Dermis blood vessel endothelial cell (primary cell): ENCODE results near the gene TSPOAP1. TPM values are rescaled to one million over a fixed set of nuclear protein-coding genes. Genes with fewer than 3 reads are reported as not detected.
"Not testable (repeated sequence)": the region's sequence is repeated elsewhere in the genome, so short reads cannot be mapped to it uniquely, and the experiment has no call there.

ENCODE experiments used
- DNase-seq: peaks from one replicate; pipeline ENCODE4 v3.0.0; 2010
- total RNA-seq: library from RNA; depleted of rRNA; stranded (reverse); fragments of >200 nt; gene quantifications from 2 replicates; pipeline ENCODE4 v1.2.3, GENCODE V29; 2014

The TSPOAP1 gene
- total RNA-seq, 1 donor from 2014 or later = under 0.01 TPM

DNA sequence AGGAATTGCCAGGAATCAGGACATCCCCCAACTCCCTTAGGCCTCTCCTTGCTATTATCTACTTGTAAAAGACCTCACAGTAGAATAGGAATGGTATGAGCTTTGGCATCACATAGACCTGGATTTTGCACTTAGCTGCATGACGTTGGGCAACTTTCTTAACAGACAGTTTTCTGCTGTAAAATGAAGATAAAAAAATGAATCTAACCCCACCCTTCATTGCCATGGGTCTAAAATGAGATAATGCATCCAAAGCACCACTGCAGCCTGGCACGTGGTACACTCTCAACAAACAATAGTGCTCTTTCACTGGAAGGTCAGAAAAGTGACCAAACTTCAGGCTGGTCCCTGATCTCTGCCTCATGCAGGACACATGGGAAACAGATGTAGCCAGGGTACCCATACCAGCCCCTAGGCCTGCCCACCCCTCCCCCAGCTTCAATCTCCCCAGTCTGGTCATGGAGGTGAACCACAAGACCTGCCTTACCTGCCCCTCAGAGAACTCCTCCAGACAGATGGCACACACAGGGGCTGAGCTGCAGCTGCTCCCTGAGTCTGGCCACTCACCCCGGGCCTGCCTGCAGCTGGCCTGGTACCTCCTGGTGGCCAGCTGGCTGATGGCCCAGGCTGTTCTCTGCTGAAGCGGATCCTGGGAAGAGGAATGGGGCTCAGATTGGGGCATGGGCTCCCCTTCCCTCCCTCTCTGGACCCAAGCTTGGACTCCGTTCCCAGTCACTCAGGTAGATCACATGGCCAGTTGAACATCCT, 31.9 kb upstream of the TSPOAP1 start:
- DNase-seq = no peak

DNA sequence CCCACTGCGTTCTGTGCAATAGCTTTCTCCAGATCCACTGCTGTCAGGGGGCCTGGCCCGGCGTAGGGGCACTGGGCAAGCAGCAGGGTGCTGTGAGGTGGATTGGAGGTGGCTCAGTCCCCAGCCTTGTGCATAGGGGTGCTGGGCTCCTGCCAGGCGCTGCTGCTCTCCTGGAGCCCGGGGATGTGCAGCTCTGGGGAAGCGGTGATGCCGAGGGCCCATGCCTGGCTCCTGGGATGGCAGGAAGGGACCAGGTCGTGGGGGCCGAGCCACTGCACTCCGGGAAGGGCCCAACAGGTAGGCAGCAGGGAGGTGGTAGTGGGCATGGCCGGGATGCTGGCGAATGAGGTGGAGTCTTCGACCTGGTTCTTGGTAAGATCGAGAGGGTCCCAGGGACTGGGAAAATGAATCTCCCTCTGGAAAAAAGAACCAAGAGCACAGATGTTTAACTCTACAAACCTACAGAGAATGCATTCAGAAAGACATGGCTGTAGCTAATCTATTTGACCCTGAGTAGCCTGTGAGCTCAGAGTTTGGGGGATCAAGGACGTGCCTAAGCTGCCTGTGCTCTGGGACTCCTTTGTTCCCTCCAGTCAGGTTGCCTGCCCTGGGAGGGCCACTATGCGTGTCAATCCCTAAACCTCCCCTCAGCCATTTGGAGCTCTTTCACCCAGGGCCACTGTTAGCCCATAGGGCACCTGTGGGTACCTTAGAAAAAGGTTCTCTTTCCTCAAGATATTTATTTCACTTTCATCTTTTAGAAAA, 30.0 kb upstream of the TSPOAP1 start:
- DNase-seq = no peak

DNA sequence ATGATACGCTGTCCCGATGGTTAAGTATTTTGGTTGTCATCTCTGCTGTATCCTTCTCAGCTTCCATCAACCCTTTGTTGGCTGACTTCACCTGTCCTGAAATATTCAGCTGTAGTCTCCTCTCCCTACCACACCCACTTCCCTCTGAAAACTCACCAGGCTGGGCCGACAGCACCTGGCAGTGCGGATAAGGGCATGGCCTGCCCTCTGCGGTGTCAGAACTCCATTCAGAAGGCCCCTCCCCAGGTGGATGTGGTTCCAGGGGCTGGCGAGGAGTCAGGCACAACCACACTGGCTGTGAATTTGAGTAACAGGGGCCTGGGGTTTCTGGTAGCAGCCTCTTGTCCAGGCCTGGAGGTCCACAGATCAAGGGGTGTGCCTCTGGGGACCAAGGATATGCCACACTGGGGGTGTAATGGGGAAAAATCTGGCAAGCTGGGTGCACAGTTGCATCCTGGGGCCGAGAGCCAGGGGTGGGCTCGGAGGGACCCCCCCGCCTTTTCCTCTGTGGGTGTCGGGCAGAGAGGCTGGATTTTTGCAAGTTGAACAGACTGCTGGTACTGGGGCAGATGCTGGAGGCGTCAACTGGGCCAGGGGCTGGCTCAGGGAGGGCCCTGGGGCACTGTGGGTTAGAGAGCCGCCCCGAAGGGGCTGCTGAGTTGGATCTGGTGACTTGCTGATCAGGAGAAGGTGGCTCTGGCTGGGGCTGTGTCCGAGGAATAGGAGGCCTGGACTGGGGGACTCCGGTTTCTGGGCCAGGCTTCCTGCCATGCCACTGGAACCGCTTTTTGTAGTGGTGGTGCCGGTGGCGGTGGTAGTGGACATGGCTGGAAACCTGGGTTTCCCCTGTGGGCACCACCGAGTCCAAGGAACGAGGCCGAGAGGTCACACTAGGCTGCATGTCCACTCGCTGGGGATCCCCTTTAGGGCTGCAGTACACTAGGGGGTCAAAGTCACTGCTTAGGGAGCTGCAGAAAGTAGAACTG, 29.0 kb upstream of the TSPOAP1 start:
- DNase-seq = no peak

DNA sequence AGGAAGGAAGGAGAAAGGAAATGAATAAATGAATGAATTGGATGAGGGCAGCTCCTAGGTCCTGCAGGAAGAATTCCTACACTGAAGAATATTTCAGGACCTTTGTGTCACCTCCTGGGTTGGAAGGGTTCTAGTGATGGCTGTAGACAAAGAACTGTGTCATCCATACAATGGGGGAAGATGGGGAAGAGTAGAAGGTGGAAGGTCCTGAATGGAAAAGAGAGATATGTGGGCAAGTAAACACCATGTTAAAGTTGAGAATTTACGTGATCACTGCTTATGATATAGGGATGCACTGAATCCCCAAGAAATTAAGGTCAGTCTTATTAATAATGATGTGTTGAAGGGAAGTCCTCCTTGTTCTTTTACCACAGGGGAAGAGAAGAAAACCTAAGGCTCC, 27.6 kb upstream of the TSPOAP1 start:
- no peak for DNase-seq

DNA sequence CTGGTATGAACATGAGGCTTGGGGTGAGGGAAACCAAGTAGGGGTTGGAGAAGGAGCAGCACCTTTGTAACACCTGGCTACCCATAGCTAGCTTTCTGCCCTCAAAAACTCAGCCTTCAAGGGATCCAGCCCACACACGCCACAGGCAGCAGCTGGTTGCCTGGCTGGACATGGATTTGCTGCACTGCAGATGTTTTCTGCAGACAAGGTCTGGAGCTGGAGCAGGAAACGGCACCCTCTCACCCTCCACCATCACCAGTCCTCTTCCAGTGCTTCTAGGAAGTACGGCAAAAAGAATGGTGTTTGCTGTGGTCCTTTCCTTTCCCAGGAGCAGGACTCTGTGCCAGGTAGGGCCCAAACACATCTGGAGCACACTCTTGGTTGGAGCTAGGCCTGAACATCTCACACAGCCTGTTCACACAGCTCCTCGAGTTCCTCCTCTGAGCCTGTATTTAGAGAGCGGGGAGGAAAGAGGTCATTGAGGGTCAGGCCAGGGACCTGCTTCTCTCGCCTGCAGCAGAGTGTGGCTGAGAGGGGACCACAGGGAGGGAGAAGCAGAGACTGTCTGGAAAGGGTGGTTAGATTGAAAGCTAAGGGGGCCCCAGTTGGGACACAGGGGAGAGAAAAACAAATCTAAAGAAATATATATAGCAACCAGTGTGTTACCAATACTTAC, 26.1 kb upstream of the TSPOAP1 start:
- DNase-seq = no peak

DNA sequence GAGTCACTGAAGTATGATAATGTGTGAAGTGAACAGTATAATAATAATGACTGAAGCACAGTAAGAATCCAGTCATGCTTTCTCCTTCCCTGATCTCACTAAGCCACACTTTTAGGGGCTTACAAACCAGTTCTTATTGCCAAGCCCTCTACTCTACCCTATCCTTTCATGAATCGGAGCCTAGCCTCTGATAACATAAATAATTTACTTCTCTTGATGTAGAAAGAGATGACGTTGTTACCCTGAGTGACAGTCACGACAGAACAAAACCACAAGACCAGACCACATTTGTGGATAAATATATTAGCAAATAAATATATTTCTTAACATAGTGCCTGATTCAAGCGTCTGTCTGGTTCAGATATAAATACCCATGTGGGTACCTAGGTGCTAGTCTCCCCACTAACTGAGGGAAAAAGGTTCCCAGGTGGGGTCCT, 24.8 kb upstream of the TSPOAP1 start:
- no peak for DNase-seq

DNA sequence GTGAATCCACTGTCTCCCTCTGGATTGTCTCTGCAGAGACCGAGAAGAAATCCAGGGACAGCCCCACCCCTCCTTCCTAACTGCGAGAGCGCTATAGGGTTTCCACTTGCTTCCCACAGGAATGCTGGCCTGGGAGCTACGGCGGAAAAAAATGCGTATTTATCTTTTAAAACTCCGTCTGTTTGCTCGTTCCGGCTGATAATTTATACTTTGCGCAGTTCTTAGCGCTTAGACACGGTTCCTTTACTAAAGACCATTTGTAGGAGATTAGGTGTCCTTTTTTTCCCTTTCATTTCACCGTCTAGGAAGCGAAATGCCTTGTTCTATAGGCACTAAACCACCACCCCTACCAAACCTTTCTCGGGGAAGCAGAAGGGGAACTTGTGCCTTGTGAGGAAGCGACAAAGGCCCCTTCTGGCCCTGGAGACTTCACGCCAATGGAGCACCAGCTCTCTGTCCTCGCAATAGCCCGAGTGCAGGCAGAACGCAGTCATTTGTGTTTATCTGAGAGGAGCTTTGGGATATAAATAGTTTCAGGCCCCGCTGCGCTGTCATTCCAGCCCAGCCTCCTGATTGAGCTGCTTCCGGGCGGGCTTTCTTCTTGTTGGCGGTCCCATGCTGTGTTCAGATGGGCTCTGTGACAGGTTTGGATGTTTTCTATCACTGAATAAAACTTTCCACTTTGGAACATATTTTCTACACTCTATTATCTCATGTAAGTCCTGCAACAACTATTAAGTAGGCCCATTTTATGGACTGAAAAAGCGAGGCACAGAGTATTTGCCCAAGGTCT, 24.2 kb upstream of the TSPOAP1 start:
- peak; percentile 48 for DNase-seq

DNA sequence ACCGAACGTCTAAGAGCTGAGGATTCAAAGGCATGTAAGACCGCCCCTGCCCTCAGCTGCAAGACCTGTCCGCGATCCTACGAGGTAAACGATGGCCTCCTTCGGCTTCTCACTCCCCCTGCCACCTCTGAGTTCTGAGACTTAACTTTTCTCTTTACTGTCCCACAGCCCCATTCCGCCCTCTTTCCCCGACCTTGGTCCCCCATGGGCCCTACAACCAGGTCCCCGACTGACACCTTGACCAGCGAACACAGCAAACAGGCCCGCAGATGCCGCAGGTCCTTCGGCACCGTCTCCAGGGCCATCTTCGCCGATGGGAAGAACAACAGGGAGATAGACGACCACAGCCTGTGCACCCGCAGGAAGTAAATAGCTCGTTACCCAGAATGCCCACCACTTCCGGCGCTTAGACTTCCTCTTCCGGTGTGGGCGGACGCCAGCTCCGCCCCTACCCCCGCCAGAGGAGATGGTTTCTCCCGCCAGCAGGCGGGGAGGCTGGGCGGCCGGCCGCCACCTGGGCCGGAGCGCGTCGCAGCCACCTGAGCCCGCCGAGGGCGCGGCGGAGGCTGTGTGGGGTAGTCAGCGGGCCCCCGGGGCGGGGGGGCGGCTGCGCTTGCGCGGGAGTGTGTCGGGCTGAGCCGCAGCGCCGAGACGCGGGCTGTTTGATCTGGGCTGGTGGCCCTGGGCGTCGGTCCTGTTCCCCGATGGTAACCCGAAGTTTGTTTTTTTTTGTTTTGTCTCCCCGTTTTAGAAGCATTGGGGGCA, 23.4 kb upstream of the TSPOAP1 start, which contains the start of gene SUPT4H1:
SUPT4H1 (minus strand) TSS at position 371 of the 765 bp plus-strand sequence; CDS start at position 305, 66 bp downstream.
- DNase-seq = peak; percentile 93

DNA sequence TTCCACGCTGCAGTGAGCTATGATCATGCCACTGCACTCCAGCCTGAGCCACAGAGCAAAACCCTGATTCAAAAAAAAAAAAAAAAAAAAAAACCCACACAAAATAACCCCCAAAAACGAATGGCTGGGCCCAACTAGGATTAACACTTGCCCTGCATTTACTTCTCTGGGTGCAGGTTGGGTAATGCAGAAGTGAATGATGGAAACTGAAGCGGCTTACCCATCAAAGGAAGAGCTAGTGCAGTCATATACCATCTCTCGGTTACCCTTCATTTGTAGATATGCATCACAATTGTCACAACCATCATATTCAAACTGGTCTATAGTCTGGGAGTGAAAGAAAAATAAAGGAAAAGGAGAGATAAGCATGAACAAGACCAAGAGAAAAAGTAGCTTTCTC, 22.6 kb upstream of the TSPOAP1 start:
- DNase-seq = no peak

DNA sequence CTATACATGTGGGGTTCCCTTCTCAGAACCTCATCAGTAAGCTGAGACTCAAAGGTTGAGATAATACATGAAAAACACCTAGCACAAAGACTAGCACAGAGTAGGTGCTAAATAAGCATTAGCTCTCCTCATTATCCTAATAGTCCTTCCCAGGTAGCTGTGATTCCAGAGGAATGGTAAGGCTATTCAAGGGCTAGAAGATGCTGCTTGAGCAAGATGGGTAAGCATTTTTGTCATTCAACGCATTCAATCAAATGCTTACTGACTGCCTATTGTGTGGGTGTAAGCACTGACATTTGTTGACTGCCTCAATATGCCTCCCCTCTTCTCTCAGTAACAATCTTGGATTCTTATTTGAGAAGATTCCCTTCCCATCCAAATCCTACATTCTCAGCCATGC, 19.4 kb upstream of the TSPOAP1 start:
- no peak for DNase-seq

DNA sequence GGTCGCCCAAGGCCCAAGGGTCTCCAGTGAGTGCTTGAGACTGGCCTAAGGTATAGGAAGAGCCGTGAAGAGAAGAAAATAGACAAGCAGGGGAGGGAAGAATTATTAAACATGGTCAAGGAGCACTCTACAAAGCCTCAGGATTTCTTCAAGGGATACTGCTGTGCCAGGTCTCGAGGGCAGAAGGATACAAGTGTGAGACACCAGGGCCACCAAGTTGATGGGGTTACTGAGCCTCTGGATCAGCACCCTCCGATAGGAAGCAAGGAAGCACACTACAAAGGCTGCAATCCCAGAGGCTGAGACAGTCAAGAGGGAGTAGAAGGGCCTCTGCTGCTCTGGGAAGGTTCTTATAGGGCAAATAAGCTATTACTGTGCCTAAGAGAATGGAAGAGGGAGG, 16.9 kb upstream of the TSPOAP1 start:
- DNase-seq = no peak

DNA sequence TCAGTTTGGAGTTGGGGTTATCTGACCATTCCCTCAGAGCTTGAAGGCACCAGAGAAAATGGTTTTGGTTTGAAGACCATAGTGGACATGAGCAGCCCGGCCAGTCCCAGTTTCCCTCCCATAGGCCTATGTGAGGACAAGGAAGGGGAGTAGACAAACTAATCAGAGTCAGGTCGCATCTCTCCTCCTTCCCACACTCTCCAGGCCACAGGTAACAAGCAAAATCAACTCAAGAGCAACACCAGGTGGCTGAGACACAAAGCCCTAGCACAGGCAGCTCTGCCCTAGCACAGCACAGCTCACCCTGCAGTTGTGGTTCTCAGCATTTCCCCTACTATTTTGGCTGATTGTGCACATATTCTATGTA, 16.2 kb upstream of the TSPOAP1 start:
- DNase-seq = no peak

DNA sequence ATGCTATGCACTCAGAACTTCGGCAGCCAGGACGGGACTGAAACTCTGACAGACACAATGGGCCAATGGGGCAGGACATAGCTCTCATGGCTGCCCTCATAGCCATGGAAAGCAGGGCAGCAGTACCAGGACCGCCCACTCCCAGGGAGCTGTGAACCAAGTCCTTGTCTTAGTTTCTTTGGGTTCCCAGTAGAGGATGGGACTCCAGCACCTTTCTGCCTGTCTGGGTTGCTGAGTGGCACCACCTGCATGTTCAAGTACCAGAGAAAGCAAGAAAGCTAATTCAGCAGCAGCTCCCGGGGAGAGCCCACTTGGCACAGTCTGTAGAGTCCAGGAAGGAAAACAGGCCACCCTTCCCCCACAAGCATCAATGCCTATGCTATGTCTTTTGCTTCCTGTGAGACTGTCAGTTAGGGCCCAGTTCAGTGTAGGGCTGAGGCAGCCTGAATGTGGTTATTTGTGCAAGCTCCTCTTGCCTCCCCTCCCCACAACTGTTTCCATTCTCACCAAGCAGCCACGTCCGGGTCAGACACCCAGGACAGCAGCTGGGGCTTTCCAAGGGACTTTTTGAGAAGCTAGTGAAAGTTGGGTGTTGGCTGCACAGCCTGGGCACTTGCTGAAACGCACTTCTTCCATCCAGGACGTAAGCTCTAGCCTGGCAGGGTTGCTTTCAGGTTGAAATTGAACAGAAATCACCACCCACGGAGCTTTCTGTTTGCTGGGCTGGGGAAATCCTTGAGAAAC, 15.6 kb upstream of the TSPOAP1 start:
- DNase-seq = peak; percentile 45

DNA sequence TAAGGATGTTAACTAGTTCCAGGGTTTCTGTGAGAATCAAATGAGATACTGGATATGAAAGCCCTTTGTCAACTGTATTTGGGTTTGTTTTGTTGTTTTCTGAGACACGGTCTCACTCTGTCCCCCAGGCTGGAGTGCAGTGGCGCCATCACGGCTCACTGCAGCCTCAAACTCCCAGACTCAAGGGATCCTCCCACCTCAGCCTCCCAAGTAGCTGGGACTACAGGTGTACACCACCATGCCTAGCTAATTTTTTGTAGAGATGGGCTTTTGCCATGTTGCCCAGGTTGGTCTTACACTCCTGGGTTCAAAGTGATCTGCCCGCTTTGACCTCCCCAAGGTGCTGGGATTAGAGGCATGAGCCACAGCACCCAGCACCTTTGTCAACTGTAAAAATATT, 14.5 kb upstream of the TSPOAP1 start:
- DNase-seq = no peak

DNA sequence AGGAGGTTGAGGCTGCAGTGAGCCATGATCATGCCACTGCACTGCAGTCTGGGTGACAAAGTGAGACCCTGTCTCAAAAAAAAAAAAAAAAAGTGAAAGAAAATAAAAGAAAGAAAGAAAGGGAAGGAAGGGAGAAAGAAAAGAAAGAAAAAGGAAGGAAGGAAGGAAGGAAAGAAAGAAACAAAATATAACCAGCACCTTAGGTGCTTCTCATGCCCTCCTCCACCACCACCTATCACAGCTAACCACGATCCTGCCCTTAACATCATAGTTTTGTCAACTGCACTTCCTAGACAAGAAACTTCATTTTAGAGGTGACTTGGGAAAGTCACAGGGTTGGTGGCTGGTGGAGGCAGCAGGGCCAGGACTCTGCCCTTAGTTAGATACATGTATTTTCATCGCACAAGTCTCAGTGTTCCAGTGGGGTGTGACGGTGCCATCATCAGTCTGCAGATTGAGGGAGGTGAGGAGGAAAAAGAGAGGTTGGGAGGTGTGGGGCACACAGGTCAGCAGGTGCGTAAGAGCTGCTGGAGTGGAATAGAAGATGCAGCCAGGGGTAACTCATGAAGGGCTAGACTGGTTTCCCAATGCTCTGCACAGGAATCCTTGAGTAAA, 13.4 kb upstream of the TSPOAP1 start:
- DNase-seq = no peak

DNA sequence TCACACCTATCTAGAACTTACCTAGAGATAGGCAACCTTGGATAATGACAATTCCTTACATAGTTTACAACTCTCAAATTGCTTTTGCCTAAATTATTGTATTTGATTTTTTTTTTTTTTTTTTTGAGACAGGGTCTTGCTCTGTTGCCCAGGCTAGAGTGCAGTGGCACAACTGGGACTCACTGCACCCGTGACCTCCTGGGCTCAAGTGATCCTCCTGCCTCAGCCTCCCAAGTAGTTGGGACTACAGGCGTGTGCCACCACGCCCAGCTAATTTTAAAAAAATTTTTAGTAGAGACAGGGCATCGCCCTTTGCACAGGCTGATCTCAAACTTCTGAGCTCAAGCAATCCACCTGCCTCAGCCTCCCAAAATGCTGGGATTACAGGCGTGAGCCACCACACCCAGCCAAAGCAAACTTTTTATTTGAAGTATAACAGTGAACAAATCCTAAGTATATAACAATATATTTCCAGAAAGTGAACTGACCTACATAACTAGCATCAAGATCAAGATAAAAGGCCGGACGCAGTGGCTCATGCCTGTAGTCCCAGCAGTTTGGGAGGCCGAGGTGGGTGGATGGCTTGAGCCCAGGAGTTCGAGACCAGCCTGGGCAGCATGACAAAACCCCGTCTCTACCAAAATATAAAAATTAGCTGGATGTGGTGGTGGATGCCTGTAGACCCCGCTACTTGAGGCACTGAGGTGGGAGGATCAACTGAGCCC, 12.7 kb upstream of the TSPOAP1 start:
- DNase-seq = not testable (repeated sequence)

DNA sequence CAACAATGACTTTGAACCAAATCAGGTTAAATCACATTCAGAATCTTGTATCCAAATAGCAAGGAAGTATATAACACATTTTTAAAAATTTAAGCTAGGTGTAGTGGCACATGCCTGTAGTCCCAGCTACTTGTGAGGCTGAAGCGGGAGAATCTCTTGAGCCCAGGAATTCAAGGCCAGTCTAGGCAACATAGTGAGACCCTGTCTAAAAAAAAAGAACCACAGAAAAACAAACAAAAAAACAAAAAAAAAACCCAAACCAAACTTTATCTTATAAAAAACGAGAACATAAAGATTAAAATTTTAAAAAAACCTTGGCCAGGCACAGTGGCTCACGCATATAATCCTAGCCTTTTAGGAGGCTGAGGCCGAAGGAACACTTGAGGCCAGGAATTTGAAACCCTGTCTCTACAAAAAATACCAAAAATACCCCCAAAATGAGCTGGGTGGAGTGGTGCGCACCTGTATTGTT, 11.8 kb upstream of the TSPOAP1 start:
- no peak for DNase-seq

DNA sequence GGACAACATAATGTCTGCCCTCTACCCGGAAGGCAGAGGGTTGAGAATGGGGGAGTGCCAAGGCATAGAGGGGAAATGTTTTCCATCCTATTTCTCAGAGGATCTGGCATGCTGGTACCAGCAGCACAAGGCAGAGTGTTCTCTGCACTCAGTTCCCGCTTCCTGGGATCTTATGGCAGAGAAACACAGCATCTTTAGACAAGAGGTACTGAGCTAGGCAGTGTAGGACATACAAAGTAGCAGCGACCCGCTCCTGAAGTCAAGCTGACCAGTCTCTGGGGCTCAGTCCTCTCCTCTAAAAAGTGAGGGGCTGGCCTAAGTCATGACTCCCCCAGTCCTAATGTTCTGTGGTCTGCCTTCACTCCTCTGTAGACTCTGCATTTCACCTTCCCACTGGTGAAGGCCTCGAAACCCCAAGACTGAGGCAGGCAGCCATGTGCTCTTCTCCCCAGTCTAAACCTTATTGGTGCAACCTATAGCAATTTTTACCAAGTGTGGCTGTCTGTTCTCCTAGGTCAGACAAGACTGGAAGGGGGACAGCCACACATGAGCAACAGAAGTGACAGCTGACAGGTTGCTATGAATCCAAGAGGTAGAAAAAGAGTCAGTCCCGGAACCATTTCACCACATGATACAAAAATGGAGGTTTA, 11.3 kb upstream of the TSPOAP1 start:
- DNase-seq = no peak
